NOMO-1 (cell line): ENCODE data around the gene THSD7A.

Experiments used
- DNase-seq, 2 experiments: peaks; one replicate each; lab custom pipeline; 2025; ENCODE audit not compliant: unreplicated experiment in 2 of 2; lab: John Stamatoyannopoulos, UW

The THSD7A gene

GRCh38 chr7:11345621-11346020, 486.4 kb downstream of the THSD7A start:
- no peak for DNase-seq

GRCh38 chr7:11343818-11344413, 488.1 kb downstream of the THSD7A start:
- DNase-seq, result peak; percentile 6 to 16

DNA sequence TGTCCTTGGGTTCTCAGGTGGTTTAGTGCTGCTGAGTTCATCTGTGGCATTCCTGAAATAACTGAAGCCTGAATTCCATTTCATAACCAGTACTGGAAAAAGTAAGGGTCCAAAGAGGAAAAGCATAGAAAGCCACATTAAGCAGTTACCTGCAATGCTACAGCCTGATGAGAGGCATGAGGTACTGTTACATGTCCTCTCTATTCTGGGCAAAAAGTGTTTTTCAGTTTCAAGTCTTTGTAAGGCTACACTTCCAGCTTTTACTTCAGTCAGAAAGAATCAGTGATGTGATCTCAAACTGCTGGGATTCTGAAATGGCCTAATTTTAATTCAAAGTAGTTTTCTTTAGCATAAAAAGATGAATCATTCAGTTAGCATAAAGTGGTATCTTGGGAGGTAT, 488.9 kb downstream of the THSD7A start:
- DNase-seq, result no peak

DNA sequence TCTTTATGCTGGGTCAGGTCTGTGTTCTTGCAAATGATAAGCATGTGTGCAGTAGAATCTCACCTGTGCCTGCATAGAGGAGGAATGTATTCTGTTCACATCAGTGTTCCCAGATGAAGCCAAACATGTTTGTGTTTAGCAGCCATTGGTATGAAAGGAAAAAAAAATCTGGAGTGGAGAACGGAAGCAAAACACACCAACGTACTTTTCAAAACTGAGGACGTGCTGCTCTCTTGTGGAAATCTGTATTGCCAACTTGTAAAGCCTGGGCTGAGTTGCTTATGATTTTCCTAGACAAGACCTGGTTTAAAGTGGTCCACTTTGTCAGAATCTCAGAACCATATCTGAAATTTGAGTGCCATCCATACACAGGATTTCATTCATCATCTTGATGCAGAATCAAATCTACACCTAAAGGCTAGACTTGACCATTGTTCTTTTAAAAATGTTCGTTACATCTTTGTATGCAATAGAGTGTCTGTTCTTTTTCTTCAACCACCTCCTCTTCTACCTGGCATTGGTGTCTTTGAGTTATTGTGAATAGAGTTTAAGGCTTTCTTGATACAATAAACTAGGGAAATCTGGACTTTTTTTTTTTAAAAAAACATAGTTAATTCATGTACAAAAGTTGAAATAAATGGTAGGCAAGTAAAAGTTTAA, 490.6 kb downstream of the THSD7A start:
- DNase-seq, result peak; percentile 6 to 27

GRCh38 chr7:11336432-11336831, 495.6 kb downstream of the THSD7A start:
- no peak for DNase-seq

GRCh38 chr7:11335947-11336346, 496.1 kb downstream of the THSD7A start:
- DNase-seq, result no peak

- DNase-seq, result no peak
These were observed 499.2 kb downstream of the THSD7A start for GRCh38 chr7:11332865-11333228.

GRCh38 chr7:11332186-11332864, 499.7 kb downstream of the THSD7A start:
- no peak for DNase-seq

- DNase-seq, result no peak
These were observed 500.6 kb downstream of the THSD7A start for GRCh38 chr7:11331128-11332102.

DNA sequence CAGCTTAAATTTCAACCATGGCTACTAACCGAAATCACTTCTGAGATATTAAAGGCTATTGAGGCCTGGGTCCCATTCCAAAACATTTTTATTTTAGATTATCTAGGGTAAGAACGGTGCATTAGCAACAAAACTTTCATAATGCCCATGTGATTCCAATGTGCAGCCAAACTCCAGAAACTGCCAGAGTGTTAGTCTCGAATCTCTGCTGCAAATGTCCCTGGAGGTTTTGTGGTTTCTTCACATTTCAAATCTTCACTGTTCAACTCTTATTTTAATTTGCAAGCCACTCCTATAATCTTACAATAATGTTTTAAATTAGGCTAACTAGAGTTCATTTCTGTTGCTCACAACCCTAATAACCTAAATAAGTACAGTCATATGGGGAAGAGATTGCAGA, 501.3 kb downstream of the THSD7A start:
- DNase-seq, result no peak

- DNase-seq, result no peak
These were observed 501.8 kb downstream of the THSD7A start for GRCh38 chr7:11330208-11330607.

DNA sequence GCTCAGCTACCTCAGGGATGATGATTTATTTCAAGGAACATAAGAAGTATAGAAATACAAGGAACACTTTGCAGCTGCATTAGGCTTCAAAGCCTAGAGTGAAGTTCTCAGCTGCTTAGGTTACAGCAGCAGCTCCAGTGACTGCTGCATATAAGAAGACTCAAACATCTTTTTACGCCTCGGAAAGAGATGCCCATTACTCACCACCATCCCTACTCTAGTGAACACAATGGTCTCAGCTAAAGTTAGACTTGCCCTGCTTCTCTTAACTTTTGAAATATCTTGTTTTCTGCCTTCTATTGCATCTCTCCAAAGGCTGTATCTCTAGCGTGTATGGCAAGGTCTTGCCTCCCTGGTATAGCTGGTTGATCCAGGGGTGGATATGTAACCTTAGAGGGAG, 502.4 kb downstream of the THSD7A start:
- DNase-seq, result no peak

GRCh38 chr7:11328309-11328708, 503.7 kb downstream of the THSD7A start:
- DNase-seq, result no peak

GRCh38 chr7:11327633-11328032, 504.4 kb downstream of the THSD7A start:
- DNase-seq, result no peak
